ENCODE results near the gene MAZ. TPM values are rescaled to one million over a fixed set of nuclear protein-coding genes. Genes with fewer than 3 reads are reported as not detected.
"Not testable (repeated sequence)": the region's sequence is repeated elsewhere in the genome, so short reads cannot be mapped to it uniquely, and the experiment has no call there.

Gene MAZ
- total and polyA plus RNA-seq, 2 experiments from 2014 or later, result 76.8 to 215 TPM

DNA sequence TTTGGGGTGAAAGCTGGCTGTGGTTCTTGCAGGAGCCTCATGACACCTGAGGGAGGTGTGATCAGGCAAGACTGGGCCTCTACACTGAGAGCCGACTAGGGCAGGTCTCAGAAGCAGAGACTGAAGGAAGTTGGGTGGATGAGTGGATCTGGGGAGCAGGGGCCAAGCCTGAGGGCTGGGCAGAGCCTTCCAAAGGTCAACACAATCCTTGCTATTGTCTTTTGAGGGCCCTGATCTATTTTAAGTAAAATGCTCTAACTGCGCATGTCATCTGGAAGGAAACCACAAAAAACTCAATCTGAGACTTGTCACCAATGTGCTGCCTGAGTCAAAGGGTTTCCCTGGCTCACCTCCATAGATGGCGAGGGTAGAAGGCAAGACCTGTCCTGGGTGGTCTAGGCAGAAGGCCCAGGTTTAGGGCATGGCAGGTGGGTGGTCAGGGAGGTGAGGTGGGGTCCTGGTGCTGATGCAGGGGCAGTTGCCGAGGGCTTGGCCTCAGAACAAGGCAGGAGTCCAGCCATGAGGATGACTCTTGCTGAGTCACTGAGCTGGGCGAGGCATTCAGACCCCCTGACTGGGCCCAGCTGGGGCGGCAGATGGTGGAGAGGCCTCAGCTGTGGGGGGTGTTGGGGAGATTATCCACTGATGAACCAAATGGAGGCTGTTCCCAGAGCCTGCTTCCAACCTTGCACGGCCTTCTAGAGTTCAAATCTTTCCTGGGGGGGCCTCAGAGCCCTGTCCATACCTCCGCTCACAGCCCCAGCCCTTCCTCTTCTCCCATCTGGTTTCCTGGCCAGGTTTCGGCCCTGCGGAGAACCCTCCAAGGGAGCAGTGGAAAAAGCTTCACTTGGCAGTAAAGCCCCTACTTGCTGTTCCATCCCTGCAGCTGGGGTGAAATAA, 19.1 kb downstream of the MAZ start:
- H3K4me1 ChIP-seq (ENCODE audit: insufficient read depth), result peaks cover 49% of the 10 kb centered on the region
- no peaks in the 10 kb centered on the region for H3K9me2 ChIP-seq (ENCODE audit: insufficient read depth)
- H4K20me1 ChIP-seq (ENCODE audit: insufficient read depth), result no peaks in the 10 kb centered on the region
- H3K36me3 ChIP-seq (ENCODE audit: low read depth), result no peaks in the 10 kb centered on the region
- no peaks in the 10 kb centered on the region for H3K9me3 ChIP-seq (ENCODE audit: low read depth)
- peaks cover 46% of the 10 kb centered on the region for H3F3A ChIP-seq (ENCODE audit: insufficient read depth)
- H3K27me3 ChIP-seq (replicated peaks; ENCODE audit: insufficient read depth), result no peaks in the 10 kb centered on the region
- peaks cover 99% of the 10 kb centered on the region for H3K79me2 ChIP-seq (ENCODE audit: insufficient read depth)
- in situ Hi-C loops (cut with MboI), result no loop called here
- DNase-seq, result peak; percentile 89
- 16 to 22% methylated on average over 10 of the region's 10 CpGs for whole genome bisulfite sequencing, 2 experiments (ENCODE audit: low coverage in 1 of 2, low lambda C conversion rate in 2 of 2, missing lambda C conversion rate in 2 of 2)
- peak overlapping the region; percentile 76 for H3K4me2 ChIP-seq (ENCODE audit: unreplicated experiment)
- H3K4me3 ChIP-seq, result peak overlapping the region; percentile 47
- peak overlapping the region; percentile 93 for H3K27ac ChIP-seq
- H3K9ac ChIP-seq, result peak overlapping the region; percentile 58
- no peak overlapping the region for H2AFZ ChIP-seq
- no peak for TF ChIP-seq EZH2phosphoT487 (IDR thresholded peaks at IDR 0.05; ENCODE audit: insufficient read depth, low read depth)
- TF ChIP-seq EZH2 (IDR thresholded peaks at IDR 0.05; ENCODE audit: insufficient read depth, poor library complexity, severe bottlenecking), result no peak

GRCh38 chr16:29826342-29826695, 20.0 kb downstream of the MAZ start:
- H4K20me1 ChIP-seq (ENCODE audit: insufficient read depth), result no peaks in the 10 kb centered on the region
- H3K4me2 ChIP-seq (ENCODE audit: unreplicated experiment), result no peak overlapping the region
- in situ Hi-C loops (cut with MboI), result no loop called here

GRCh38 chr16:29830774-29831173, 24.4 kb downstream of the MAZ start:
- in situ Hi-C loops (cut with MboI), result no loop called here
- Histone ChIP-seq H3F3A (ENCODE audit: insufficient read depth) (no peaks in the 10 kb centered on the region), H3K27ac (no peak overlapping the region), H3K9me3 (ENCODE audit: low read depth) (no peaks in the 10 kb centered on the region), H3K9ac (no peak overlapping the region), H3K79me2 (ENCODE audit: insufficient read depth) (peaks cover 81% of the 10 kb centered on the region), H2AFZ (no peak overlapping the region), H3K9me2 (ENCODE audit: insufficient read depth) (no peaks in the 10 kb centered on the region), H3K4me3 (no peak overlapping the region), H3K4me1 (ENCODE audit: insufficient read depth) (peaks cover 6% of the 10 kb centered on the region), H4K20me1 (ENCODE audit: insufficient read depth) (no peaks in the 10 kb centered on the region), H3K36me3 (ENCODE audit: low read depth) (peaks cover 21% of the 10 kb centered on the region), H3K27me3 (replicated peaks; ENCODE audit: insufficient read depth) (no peaks in the 10 kb centered on the region), H3K4me2 (ENCODE audit: unreplicated experiment) (no peak overlapping the region)
- DNase-seq, result no peak
- WGBS, 2 experiments (ENCODE audit: low coverage in 1 of 2, low lambda C conversion rate in 2 of 2, missing lambda C conversion rate in 2 of 2), result 94 to 95% methylated on average over 9 to 11 of the region's 11 CpGs
- TF ChIP-seq EZH2 (IDR thresholded peaks at IDR 0.05; ENCODE audit: insufficient read depth, poor library complexity, severe bottlenecking) (no peak), EZH2phosphoT487 (IDR thresholded peaks at IDR 0.05; ENCODE audit: insufficient read depth, low read depth) (no peak)

More at GRCh38 chr16:29826342-29826695, 20.0 kb downstream of the MAZ start:
- no peaks in the 10 kb centered on the region for H3K36me3 ChIP-seq (ENCODE audit: low read depth)
- H3K27ac ChIP-seq, result peak overlapping the region; percentile 93
- no peaks in the 10 kb centered on the region for H3K9me2 ChIP-seq (ENCODE audit: insufficient read depth)
- H3K4me3 ChIP-seq, result no peak overlapping the region
- H3K27me3 ChIP-seq (replicated peaks; ENCODE audit: insufficient read depth), result no peaks in the 10 kb centered on the region
- peaks cover 37% of the 10 kb centered on the region for H3F3A ChIP-seq (ENCODE audit: insufficient read depth)
- no peak for TF ChIP-seq EZH2 (IDR thresholded peaks at IDR 0.05; ENCODE audit: insufficient read depth, poor library complexity, severe bottlenecking)
- H2AFZ ChIP-seq, result no peak overlapping the region
- 98 to 100% methylated on average over 3 to 8 of the region's 8 CpGs for WGBS, 2 experiments (ENCODE audit: low coverage in 1 of 2, low lambda C conversion rate in 2 of 2, missing lambda C conversion rate in 2 of 2)
- H3K4me1 ChIP-seq (ENCODE audit: insufficient read depth), result peaks cover 47% of the 10 kb centered on the region
- DNase-seq, result no peak
- H3K9ac ChIP-seq, result peak overlapping the region; percentile 58; the same call in 1 of the 2 replicates
- peaks cover 99% of the 10 kb centered on the region for H3K79me2 ChIP-seq (ENCODE audit: insufficient read depth)
- H3K9me3 ChIP-seq (ENCODE audit: low read depth), result no peaks in the 10 kb centered on the region

DNA sequence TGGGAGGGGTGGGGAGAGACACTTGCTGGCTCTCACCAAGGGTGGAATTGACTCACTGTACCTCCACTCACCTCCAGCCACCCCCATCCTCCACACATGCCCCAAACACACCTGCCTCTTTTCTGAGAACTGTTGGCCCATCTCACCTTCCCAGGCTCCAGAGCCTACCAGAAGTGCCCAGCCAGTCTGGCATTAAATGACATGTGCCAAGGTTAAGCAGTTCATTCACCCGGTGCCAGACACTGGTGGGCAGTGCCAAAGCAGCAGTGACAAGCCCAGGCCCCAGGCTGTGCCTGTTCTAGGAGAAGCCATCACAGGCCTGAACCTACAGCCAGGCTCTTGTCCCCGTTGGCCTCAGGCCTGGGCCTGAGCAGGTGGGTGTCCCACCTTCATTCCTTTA, 25.2 kb downstream of the MAZ start:
- no peak for TF ChIP-seq EZH2phosphoT487 (IDR thresholded peaks at IDR 0.05; ENCODE audit: insufficient read depth, low read depth)
- TF ChIP-seq EZH2 (IDR thresholded peaks at IDR 0.05; ENCODE audit: insufficient read depth, poor library complexity, severe bottlenecking), result no peak
- no peaks in the 10 kb centered on the region for H4K20me1 ChIP-seq (ENCODE audit: insufficient read depth)
- DNase-seq, result no peak

GRCh38 chr16:29833219-29833618, 26.9 kb downstream of the MAZ start:
- H4K20me1 ChIP-seq (ENCODE audit: insufficient read depth); H3K4me3 ChIP-seq; H3K9ac ChIP-seq; H3F3A ChIP-seq (ENCODE audit: insufficient read depth); H3K9me2 ChIP-seq (ENCODE audit: insufficient read depth); H3K27ac ChIP-seq; H2AFZ ChIP-seq; H3K4me1 ChIP-seq (ENCODE audit: insufficient read depth); H3K9me3 ChIP-seq (ENCODE audit: low read depth); H3K4me2 ChIP-seq (ENCODE audit: unreplicated experiment); H3K27me3 ChIP-seq (replicated peaks; ENCODE audit: insufficient read depth); in situ Hi-C loops (cut with MboI); DNase-seq: not testable (repeated sequence)
- Histone ChIP-seq H3K36me3 (ENCODE audit: low read depth) (peaks cover 42% of the 10 kb centered on the region), H3K79me2 (ENCODE audit: insufficient read depth) (peaks cover 75% of the 10 kb centered on the region)
- 98 to 100% methylated on average over 4 of the region's 4 CpGs for WGBS, 2 experiments (ENCODE audit: low coverage in 1 of 2, low lambda C conversion rate in 2 of 2, missing lambda C conversion rate in 2 of 2)

More for the DNA sequence above, 25.2 kb downstream of the MAZ start:
- no peaks in the 10 kb centered on the region for H3F3A ChIP-seq (ENCODE audit: insufficient read depth)
- H3K9me3 ChIP-seq (ENCODE audit: low read depth), result no peaks in the 10 kb centered on the region
- no peak overlapping the region for H3K27ac ChIP-seq
- no peak overlapping the region for H3K9ac ChIP-seq
- no peaks in the 10 kb centered on the region for H3K27me3 ChIP-seq (replicated peaks; ENCODE audit: insufficient read depth)
- H3K4me1 ChIP-seq (ENCODE audit: insufficient read depth), result no peaks in the 10 kb centered on the region
- in situ Hi-C loops (cut with MboI), result no loop called here
- no peaks in the 10 kb centered on the region for H3K9me2 ChIP-seq (ENCODE audit: insufficient read depth)
- H3K79me2 ChIP-seq (ENCODE audit: insufficient read depth), result peaks cover 78% of the 10 kb centered on the region
- 76 to 86% methylated on average over 2 of the region's 2 CpGs for WGBS, 2 experiments (ENCODE audit: low coverage in 1 of 2, low lambda C conversion rate in 2 of 2, missing lambda C conversion rate in 2 of 2)
- H3K36me3 ChIP-seq (ENCODE audit: low read depth), result peaks cover 25% of the 10 kb centered on the region
- H3K4me3 ChIP-seq, result no peak overlapping the region
- no peak overlapping the region for H3K4me2 ChIP-seq (ENCODE audit: unreplicated experiment)
- H2AFZ ChIP-seq, result no peak overlapping the region

All from GM23248 (cell line).